H9 (cell line): ENCODE data around the gene KRTAP10-12. TPM values are rescaled to one million over a fixed set of nuclear protein-coding genes. Genes with fewer than 3 reads are reported as not detected.
A peak's percentile ranks its signal among the peaks of the same experiment; 100 is the strongest.

Experiments used
- DNase-seq: peaks from one replicate; pipeline ENCODE4 v3.0.0-alpha.2; 2017
- H2AFZ ChIP-seq: one replicate; pipeline ENCODE4 v1.6.1; 2013; ENCODE audit warnings: mild to moderate bottlenecking, low read length, control low read depth, moderate library complexity
- H2AK5ac ChIP-seq: 2 replicates; pipeline ENCODE4 v1.6.1; 2013; ENCODE audit warnings: low read length, control low read depth, mixed read lengths; ENCODE audit not compliant: insufficient read length
- H2BK120ac ChIP-seq: one replicate; pipeline ENCODE4 v1.6.1; 2013; ENCODE audit warnings: low read depth, mild to moderate bottlenecking, low read length, control low read depth, inconsistent platforms; ENCODE audit not compliant: poor library complexity, severe bottlenecking
- H2BK12ac ChIP-seq: 2 replicates; pipeline ENCODE4 v1.6.1; 2013; ENCODE audit warnings: low read length, control low read depth, mixed read lengths, low read depth; ENCODE audit not compliant: insufficient read length
- H2BK15ac ChIP-seq: 2 replicates; pipeline ENCODE4 v1.6.1; 2013; ENCODE audit warnings: low read depth, low read length, control low read depth
- H2BK20ac ChIP-seq: one replicate; pipeline ENCODE4 v1.6.1; 2013; ENCODE audit warnings: low read depth, mild to moderate bottlenecking, low read length, control low read depth, inconsistent platforms; ENCODE audit not compliant: poor library complexity, severe bottlenecking
- H2BK5ac ChIP-seq: 2 replicates; pipeline ENCODE4 v1.6.1; 2013; ENCODE audit warnings: low read length, control low read depth, mixed read lengths; ENCODE audit not compliant: insufficient read length
- H3K14ac ChIP-seq: 2 replicates; pipeline ENCODE4 v1.6.1; 2013; ENCODE audit warnings: low read length, control low read depth; ENCODE audit not compliant: insufficient read depth
- H3K18ac ChIP-seq: 2 replicates; pipeline ENCODE4 v1.6.1; 2013; ENCODE audit warnings: low read depth, mild to moderate bottlenecking, mixed read lengths, low read length, control low read depth; ENCODE audit not compliant: insufficient read length
- H3K23ac ChIP-seq: 2 replicates; pipeline ENCODE4 v1.6.1; 2013; ENCODE audit warnings: low read length, control low read depth, mixed read lengths, low read depth; ENCODE audit not compliant: insufficient read length
- H3K23me2 ChIP-seq: 2 replicates; pipeline ENCODE4 v1.6.1; 2013; ENCODE audit warnings: low read depth, mild to moderate bottlenecking, mixed read lengths, low read length, control low read depth; ENCODE audit not compliant: insufficient read length, poor library complexity, severe bottlenecking
- H3K27ac ChIP-seq: 2 replicates; pipeline ENCODE4 v1.5.1; 2013; ENCODE audit warnings: low read length, control low read depth, mixed read lengths, low read depth; ENCODE audit not compliant: insufficient read length
- H3K27me3 ChIP-seq: 2 replicates; pipeline ENCODE4 v1.6.1; 2013; ENCODE audit warnings: low read length, control low read depth, inconsistent platforms; ENCODE audit not compliant: insufficient read depth
- H3K4ac ChIP-seq: 2 replicates; pipeline ENCODE4 v1.6.1; 2013; ENCODE audit warnings: low read depth, mild to moderate bottlenecking, control low read depth, inconsistent platforms, low read length, moderate library complexity
- H3K4me1 ChIP-seq: 2 replicates; pipeline ENCODE4 v1.6.1; 2013; ENCODE audit warnings: low read length, control low read depth, inconsistent platforms; ENCODE audit not compliant: insufficient read depth
- H3K4me2 ChIP-seq: 2 replicates; pipeline ENCODE4 v1.6.1; 2013; ENCODE audit warnings: low read length, control low read depth, mixed read lengths; ENCODE audit not compliant: insufficient read length, insufficient read depth
- H3K56ac ChIP-seq: 2 replicates; pipeline ENCODE4 v1.6.1; 2013; ENCODE audit warnings: low read depth, mild to moderate bottlenecking, mixed read lengths, low read length, control low read depth; ENCODE audit not compliant: insufficient read length
- H3K79me1 ChIP-seq: 2 replicates; pipeline ENCODE4 v1.6.1; 2013; ENCODE audit warnings: low read depth, mild to moderate bottlenecking, moderate library complexity, low read length, control low read depth, inconsistent platforms; ENCODE audit not compliant: insufficient read depth, poor library complexity, severe bottlenecking
- H3K79me2 ChIP-seq: 2 replicates; pipeline ENCODE4 v1.6.1; 2013; ENCODE audit warnings: low read length, control low read depth, inconsistent platforms; ENCODE audit not compliant: insufficient read depth
- H3K9ac ChIP-seq: 2 replicates; pipeline ENCODE4 v1.6.1; 2013; ENCODE audit warnings: low read length, control low read depth, mixed read lengths; ENCODE audit not compliant: insufficient read length; ENCODE audit errors: extremely low read depth
- H3K9me3 ChIP-seq: one replicate; pipeline ENCODE4 v1.6.1; 2013; ENCODE audit warnings: low read depth, low read length, inconsistent platforms; ENCODE audit not compliant: control insufficient read depth
- H3T11ph ChIP-seq: one replicate; pipeline ENCODE4 v1.6.1; 2013; ENCODE audit warnings: mild to moderate bottlenecking, low read length, control low read depth, inconsistent platforms
- H4K20me1 ChIP-seq: one replicate; pipeline ENCODE4 v1.6.1; 2013; ENCODE audit not compliant: control insufficient read depth, insufficient read length, insufficient read depth
- H4K5ac ChIP-seq: 2 replicates; pipeline ENCODE4 v1.6.1; 2013; ENCODE audit warnings: low read depth, mild to moderate bottlenecking, mixed read lengths, low read length, control low read depth; ENCODE audit not compliant: insufficient read length
- H4K8ac ChIP-seq: replicated peaks from 2 replicates; pipeline ENCODE4 v1.6.1; 2013; ENCODE audit warnings: low read length, control low read depth, mixed read lengths, low read depth; ENCODE audit not compliant: insufficient read length
- H4K91ac ChIP-seq: 2 replicates; pipeline ENCODE4 v1.6.1; 2013; ENCODE audit warnings: low read depth, mild to moderate bottlenecking, moderate library complexity, mixed read lengths, low read length, control low read depth; ENCODE audit not compliant: insufficient read length
- H3K27ac Mint-ChIP-seq, 3 experiments: 2 replicates in 2 of 3; 3 replicates in 1 of 3; pipeline ENCODE4 v1.8.0; 2020 to 2021; ENCODE audit warnings: mixed read lengths in 3 of 3, mild to moderate bottlenecking in 1 of 3, moderate library complexity in 1 of 3
- H3K27me3 Mint-ChIP-seq: 2 replicates; pipeline ENCODE4 v1.8.0; 2021; ENCODE audit warnings: low read depth, mild to moderate bottlenecking, moderate library complexity, mixed read lengths
- H3K36me3 Mint-ChIP-seq, 3 experiments: 2 replicates in 2 of 3; 3 replicates in 1 of 3; pipeline ENCODE4 v1.8.0; 2020 to 2021; ENCODE audit warnings: low read depth in 3 of 3, mixed read lengths in 3 of 3; ENCODE audit not compliant: insufficient read depth in 1 of 3
- H3K4me1 Mint-ChIP-seq, 2 experiments: 2 replicates each; pipeline ENCODE4 v1.8.0; 2020; ENCODE audit warnings: mixed read lengths in 2 of 2
- H3K4me3 Mint-ChIP-seq, 2 experiments: 2 replicates in 1 of 2; 3 replicates in 1 of 2; pipeline ENCODE4 v1.8.0; 2020 to 2021; ENCODE audit warnings: mild to moderate bottlenecking in 2 of 2, mixed read lengths in 2 of 2, moderate library complexity in 1 of 2
- H3K9me3 Mint-ChIP-seq, 2 experiments: 2 replicates in 1 of 2; 3 replicates in 1 of 2; pipeline ENCODE4 v1.8.0; 2020; ENCODE audit warnings: mild to moderate bottlenecking in 2 of 2, mixed read lengths in 2 of 2, moderate library complexity in 1 of 2
- WGBS: extraction: QIAGEN DNeasy Blood & Tissue Kit; methylation state at CpG from one replicate; pipeline ENCODE4 v1.1.7; 2013; ENCODE audit warnings: missing lambda C conversion rate, low lambda C conversion rate, mixed read lengths; ENCODE audit not compliant: insufficient read length; ENCODE audit errors: extremely low coverage; 5-methylcytosine and 5-hydroxymethylcytosine counted together
- total RNA-seq: library from RNA; stranded (reverse); gene quantifications from 2 replicates; pipeline ENCODE4 v1.2.1, GENCODE V29; 2021
- TF ChIP-seq, protein P1 (sequence below): fragments of 200-600 bp; sonication (generic); conservative IDR thresholded peaks from 3 replicates; pipeline ENCODE4 v1.8.0; 2021; ENCODE audit warnings: antibody characterized with exemption, mild to moderate bottlenecking

KRTAP10-12 gene
- total RNA-seq, 1 experiment from 2014 or later: not detected

DNA sequence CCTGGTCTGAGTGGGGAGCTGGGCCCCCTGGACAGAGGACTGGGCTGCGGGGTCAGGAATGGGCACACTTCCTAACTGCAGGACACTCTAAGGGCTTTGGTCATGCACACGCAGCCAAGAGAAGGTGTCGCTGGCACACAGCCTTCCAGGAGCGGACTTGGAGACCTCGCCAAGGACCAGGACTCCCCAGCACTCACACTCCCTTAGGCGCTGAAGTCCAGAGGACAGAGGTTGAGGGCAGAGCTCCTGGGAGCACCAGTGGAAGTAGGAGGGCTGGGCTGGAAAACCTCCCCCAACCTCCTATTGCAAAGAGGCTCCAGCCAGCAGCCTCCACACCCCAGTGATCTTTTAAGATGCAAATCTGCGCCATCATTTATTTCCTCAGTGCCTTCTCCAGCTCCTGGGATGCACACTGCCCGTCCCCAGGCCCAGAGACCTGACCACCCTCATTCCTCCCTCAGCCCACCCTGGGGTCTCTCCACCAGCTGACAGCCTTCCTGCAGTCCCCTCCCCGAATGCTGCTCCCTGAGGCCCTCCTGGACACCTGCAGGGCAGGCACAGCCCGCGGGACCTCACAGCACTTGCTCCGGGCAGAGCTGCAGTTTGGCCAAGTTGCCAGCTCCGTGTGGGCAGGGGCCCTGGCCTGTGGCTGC lies 11.4 kb downstream of the KRTAP10-12 start:
- H3K4me3 Mint-ChIP-seq: peak overlapping the region; percentile 54 to 73
- Histone ChIP-seq H3K23ac (no peak overlapping the region), H3K27ac (no peak overlapping the region), H3K23me2 (peaks cover 38% of the 10 kb centered on the region), H2AFZ (no peak overlapping the region), H2BK15ac (no peak overlapping the region), H3K18ac (peak overlapping the region; percentile 15), H3K79me2 (no peaks in the 10 kb centered on the region), H3K79me1 (no peaks in the 10 kb centered on the region), H2BK120ac (no peak overlapping the region), H2BK5ac (no peak overlapping the region), H3K4ac (no peak overlapping the region), H2AK5ac (no peak overlapping the region), H3K56ac (no peak overlapping the region), H3K9ac (no peak overlapping the region), H4K8ac (no peak overlapping the region), H4K5ac (no peak overlapping the region), H3K27me3 (peaks cover 52% of the 10 kb centered on the region; the same call in 1 of the 2 replicates), H4K20me1 (no peaks in the 10 kb centered on the region), H3T11ph (no peak overlapping the region), H3K4me1 (peaks cover 7% of the 10 kb centered on the region; the same call in 1 of the 2 replicates), H3K9me3 (no peaks in the 10 kb centered on the region), H3K4me2 (peak overlapping the region; percentile 39), H4K91ac (no peak overlapping the region), H2BK20ac (no peak overlapping the region), H3K14ac (peak overlapping the region; percentile 62; the same call in 1 of the 2 replicates), H2BK12ac (no peak overlapping the region)
- no peak overlapping the region for H3K27ac Mint-ChIP-seq
- DNase-seq: peak; percentile 71
- WGBS: no CpG with 5 or more reads among the region's 13 CpGs
- TF ChIP-seq, protein P1, sequence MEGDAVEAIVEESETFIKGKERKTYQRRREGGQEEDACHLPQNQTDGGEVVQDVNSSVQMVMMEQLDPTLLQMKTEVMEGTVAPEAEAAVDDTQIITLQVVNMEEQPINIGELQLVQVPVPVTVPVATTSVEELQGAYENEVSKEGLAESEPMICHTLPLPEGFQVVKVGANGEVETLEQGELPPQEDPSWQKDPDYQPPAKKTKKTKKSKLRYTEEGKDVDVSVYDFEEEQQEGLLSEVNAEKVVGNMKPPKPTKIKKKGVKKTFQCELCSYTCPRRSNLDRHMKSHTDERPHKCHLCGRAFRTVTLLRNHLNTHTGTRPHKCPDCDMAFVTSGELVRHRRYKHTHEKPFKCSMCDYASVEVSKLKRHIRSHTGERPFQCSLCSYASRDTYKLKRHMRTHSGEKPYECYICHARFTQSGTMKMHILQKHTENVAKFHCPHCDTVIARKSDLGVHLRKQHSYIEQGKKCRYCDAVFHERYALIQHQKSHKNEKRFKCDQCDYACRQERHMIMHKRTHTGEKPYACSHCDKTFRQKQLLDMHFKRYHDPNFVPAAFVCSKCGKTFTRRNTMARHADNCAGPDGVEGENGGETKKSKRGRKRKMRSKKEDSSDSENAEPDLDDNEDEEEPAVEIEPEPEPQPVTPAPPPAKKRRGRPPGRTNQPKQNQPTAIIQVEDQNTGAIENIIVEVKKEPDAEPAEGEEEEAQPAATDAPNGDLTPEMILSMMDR: no peak
- H3K27me3 Mint-ChIP-seq: peaks cover 77% of the 10 kb centered on the region
- H3K4me1 Mint-ChIP-seq: peaks cover 71 to 79% of the 10 kb centered on the region in 2 experiments
- no peaks in the 10 kb centered on the region for H3K9me3 Mint-ChIP-seq
- no peaks in the 10 kb centered on the region; a peak in 1 of 7 replicates for H3K36me3 Mint-ChIP-seq
